ENCODE results near the gene R3HDM2. TPM values are rescaled to one million over a fixed set of nuclear protein-coding genes. Genes with fewer than 3 reads are reported as not detected.

The R3HDM2 gene
- total RNA-seq, 4 donors from 2014 or later: 24.2 to 47.3 (median 26.7) TPM

GRCh38 chr12:57209916-57210315 lies 220.9 kb downstream of the R3HDM2 start:
- no peak for TF ChIP-seq CTCF (IDR thresholded peaks at IDR 0.05)
- ATAC-seq (ENCODE audit: low FRiP score): no peak
- no peak for DNase-seq (ENCODE audit: low spot score)

- no peak for TF ChIP-seq CTCF (IDR thresholded peaks at IDR 0.05)
These were observed 222.1 kb downstream of the R3HDM2 start for GRCh38 chr12:57208631-57209282.

GRCh38 chr12:57207731-57208630 lies 222.9 kb downstream of the R3HDM2 start:
- TF ChIP-seq CTCF (IDR thresholded peaks at IDR 0.05): no peak
- ATAC-seq (ENCODE audit: low FRiP score): no peak
- no peak for DNase-seq (ENCODE audit: low spot score)

More at GRCh38 chr12:57208631-57209282, 222.1 kb downstream of the R3HDM2 start:
- DNase-seq (ENCODE audit: low spot score) (no peak), ATAC-seq (ENCODE audit: low FRiP score) (no peak)

GRCh38 chr12:57205931-57206330 lies 224.9 kb downstream of the R3HDM2 start:
- TF ChIP-seq CTCF (IDR thresholded peaks at IDR 0.05): no peak
- ATAC-seq (ENCODE audit: low FRiP score) (peak; percentile 2), DNase-seq (ENCODE audit: low spot score) (no peak)

- ATAC-seq (ENCODE audit: low FRiP score): no peak
- no peak for DNase-seq (ENCODE audit: low spot score)
- no peak for TF ChIP-seq CTCF (IDR thresholded peaks at IDR 0.05)
These were observed 225.7 kb downstream of the R3HDM2 start for GRCh38 chr12:57205186-57205585.

GRCh38 chr12:57204454-57204853 lies 226.4 kb downstream of the R3HDM2 start:
- TF ChIP-seq CTCF (IDR thresholded peaks at IDR 0.05): no peak
- DNase-seq (ENCODE audit: low spot score): no peak
- no peak for ATAC-seq (ENCODE audit: low FRiP score)
